ENCODE measurements around the gene TGFA.

TGFA gene

GRCh38 chr2:70504750-70505149 lies 48.9 kb downstream of the TGFA start:
- Mint-ChIP-seq H3K9me3 (no peaks in the 10 kb centered on the region), H3K4me1 (ENCODE audit: low read depth) (no peaks in the 10 kb centered on the region), H3K27me3 (no peaks in the 10 kb centered on the region), H3K4me3 (no peak overlapping the region), H3K27ac (no peak overlapping the region), H3K36me3 (ENCODE audit: low read depth) (no peaks in the 10 kb centered on the region)

- Mint-ChIP-seq H3K27me3 (no peaks in the 10 kb centered on the region), H3K27ac (no peak overlapping the region), H3K36me3 (ENCODE audit: low read depth) (no peaks in the 10 kb centered on the region), H3K9me3 (no peaks in the 10 kb centered on the region), H3K4me3 (no peak overlapping the region), H3K4me1 (ENCODE audit: low read depth) (no peaks in the 10 kb centered on the region)
Measured at GRCh38 chr2:70503896-70504295, 49.7 kb downstream of the TGFA start.

- no peak overlapping the region for H3K27ac Mint-ChIP-seq
- H3K4me3 Mint-ChIP-seq: no peak overlapping the region
- no peaks in the 10 kb centered on the region for H3K36me3 Mint-ChIP-seq (ENCODE audit: low read depth)
Measured at GRCh38 chr2:70501728-70502127, 51.9 kb downstream of the TGFA start.

GRCh38 chr2:70501215-70501614 lies 52.4 kb downstream of the TGFA start:
- no peak overlapping the region for H3K27ac Mint-ChIP-seq

More at GRCh38 chr2:70501728-70502127, 51.9 kb downstream of the TGFA start:
- peaks cover 4% of the 10 kb centered on the region for H3K27me3 Mint-ChIP-seq
- H3K9me3 Mint-ChIP-seq: no peaks in the 10 kb centered on the region
- H3K4me1 Mint-ChIP-seq (ENCODE audit: low read depth): no peaks in the 10 kb centered on the region

GRCh38 chr2:70499253-70499652 lies 54.4 kb downstream of the TGFA start:
- H3K27ac Mint-ChIP-seq: no peak overlapping the region
- H3K4me1 Mint-ChIP-seq (ENCODE audit: low read depth): no peaks in the 10 kb centered on the region
- H3K36me3 Mint-ChIP-seq (ENCODE audit: low read depth): no peaks in the 10 kb centered on the region
- H3K27me3 Mint-ChIP-seq: peaks cover 7% of the 10 kb centered on the region
- H3K4me3 Mint-ChIP-seq: no peak overlapping the region
- no peaks in the 10 kb centered on the region for H3K9me3 Mint-ChIP-seq

More at GRCh38 chr2:70501215-70501614, 52.4 kb downstream of the TGFA start:
- no peak overlapping the region for H3K4me3 Mint-ChIP-seq
- H3K9me3 Mint-ChIP-seq: no peaks in the 10 kb centered on the region
- H3K36me3 Mint-ChIP-seq (ENCODE audit: low read depth): no peaks in the 10 kb centered on the region
- peaks cover 7% of the 10 kb centered on the region for H3K27me3 Mint-ChIP-seq
- no peaks in the 10 kb centered on the region for H3K4me1 Mint-ChIP-seq (ENCODE audit: low read depth)

GRCh38 chr2:70498528-70498927 lies 55.1 kb downstream of the TGFA start:
- Mint-ChIP-seq H3K27ac (no peak overlapping the region), H3K27me3 (peaks cover 7% of the 10 kb centered on the region), H3K36me3 (ENCODE audit: low read depth) (no peaks in the 10 kb centered on the region), H3K4me1 (ENCODE audit: low read depth) (no peaks in the 10 kb centered on the region), H3K9me3 (no peaks in the 10 kb centered on the region), H3K4me3 (no peak overlapping the region)

GRCh38 chr2:70498054-70498453 lies 55.6 kb downstream of the TGFA start:
- Mint-ChIP-seq H3K27me3 (peaks cover 7% of the 10 kb centered on the region), H3K4me1 (ENCODE audit: low read depth) (no peaks in the 10 kb centered on the region), H3K36me3 (ENCODE audit: low read depth) (no peaks in the 10 kb centered on the region), H3K4me3 (no peak overlapping the region), H3K9me3 (no peaks in the 10 kb centered on the region), H3K27ac (no peak overlapping the region)

- no peaks in the 10 kb centered on the region for H3K9me3 Mint-ChIP-seq
- H3K4me3 Mint-ChIP-seq: no peak overlapping the region
- H3K27me3 Mint-ChIP-seq: peaks cover 7% of the 10 kb centered on the region
- no peaks in the 10 kb centered on the region for H3K4me1 Mint-ChIP-seq (ENCODE audit: low read depth)
- no peaks in the 10 kb centered on the region for H3K36me3 Mint-ChIP-seq (ENCODE audit: low read depth)
- H3K27ac Mint-ChIP-seq: no peak overlapping the region
Measured at GRCh38 chr2:70496819-70497218, 56.8 kb downstream of the TGFA start.

- H3K4me1 Mint-ChIP-seq (ENCODE audit: low read depth): no peaks in the 10 kb centered on the region
- no peaks in the 10 kb centered on the region for H3K36me3 Mint-ChIP-seq (ENCODE audit: low read depth)
Measured at GRCh38 chr2:70494293-70494886, 59.2 kb downstream of the TGFA start.

GRCh38 chr2:70490381-70490780 lies 63.2 kb downstream of the TGFA start:
- no peak overlapping the region for H3K27ac Mint-ChIP-seq

More at GRCh38 chr2:70494293-70494886, 59.2 kb downstream of the TGFA start:
- H3K27ac Mint-ChIP-seq: no peak overlapping the region
- peaks cover 7% of the 10 kb centered on the region for H3K27me3 Mint-ChIP-seq
- no peaks in the 10 kb centered on the region for H3K9me3 Mint-ChIP-seq
- no peak overlapping the region for H3K4me3 Mint-ChIP-seq

GRCh38 chr2:70489165-70489564 lies 64.5 kb downstream of the TGFA start:
- Mint-ChIP-seq H3K4me1 (ENCODE audit: low read depth) (no peaks in the 10 kb centered on the region), H3K27me3 (no peaks in the 10 kb centered on the region), H3K9me3 (no peaks in the 10 kb centered on the region), H3K36me3 (ENCODE audit: low read depth) (no peaks in the 10 kb centered on the region), H3K27ac (no peak overlapping the region), H3K4me3 (no peak overlapping the region)

More at GRCh38 chr2:70490381-70490780, 63.2 kb downstream of the TGFA start:
- Mint-ChIP-seq H3K9me3 (no peaks in the 10 kb centered on the region), H3K4me1 (ENCODE audit: low read depth) (no peaks in the 10 kb centered on the region), H3K27me3 (no peaks in the 10 kb centered on the region), H3K4me3 (no peak overlapping the region), H3K36me3 (ENCODE audit: low read depth) (no peaks in the 10 kb centered on the region)

GRCh38 chr2:70484086-70484485 lies 69.5 kb downstream of the TGFA start:
- no peaks in the 10 kb centered on the region for H3K36me3 Mint-ChIP-seq (ENCODE audit: low read depth)
- H3K9me3 Mint-ChIP-seq: peaks cover 6% of the 10 kb centered on the region

GRCh38 chr2:70482401-70482800 lies 71.2 kb downstream of the TGFA start:
- Mint-ChIP-seq H3K27ac (no peak overlapping the region), H3K4me1 (ENCODE audit: low read depth) (no peaks in the 10 kb centered on the region), H3K27me3 (no peaks in the 10 kb centered on the region), H3K36me3 (ENCODE audit: low read depth) (no peaks in the 10 kb centered on the region), H3K4me3 (no peak overlapping the region), H3K9me3 (peaks cover 6% of the 10 kb centered on the region)

More at GRCh38 chr2:70484086-70484485, 69.5 kb downstream of the TGFA start:
- Mint-ChIP-seq H3K4me1 (ENCODE audit: low read depth) (no peaks in the 10 kb centered on the region), H3K27ac (no peak overlapping the region), H3K4me3 (no peak overlapping the region), H3K27me3 (no peaks in the 10 kb centered on the region)

- H3K9me3 Mint-ChIP-seq: peaks cover 6% of the 10 kb centered on the region
- no peaks in the 10 kb centered on the region for H3K27me3 Mint-ChIP-seq
- H3K4me3 Mint-ChIP-seq: no peak overlapping the region
- H3K36me3 Mint-ChIP-seq (ENCODE audit: low read depth): no peaks in the 10 kb centered on the region
- H3K27ac Mint-ChIP-seq: no peak overlapping the region
- peaks cover 11% of the 10 kb centered on the region for H3K4me1 Mint-ChIP-seq (ENCODE audit: low read depth)
Measured at GRCh38 chr2:70480468-70480867, 73.2 kb downstream of the TGFA start.

- no peaks in the 10 kb centered on the region for H3K36me3 Mint-ChIP-seq (ENCODE audit: low read depth)
- no peak overlapping the region for H3K27ac Mint-ChIP-seq
- H3K9me3 Mint-ChIP-seq: peaks cover 6% of the 10 kb centered on the region
- H3K4me1 Mint-ChIP-seq (ENCODE audit: low read depth): peaks cover 16% of the 10 kb centered on the region
- H3K4me3 Mint-ChIP-seq: no peak overlapping the region
- H3K27me3 Mint-ChIP-seq: no peaks in the 10 kb centered on the region
Measured at GRCh38 chr2:70479816-70480215, 73.8 kb downstream of the TGFA start.

GRCh38 chr2:70477441-70477844 lies 76.2 kb downstream of the TGFA start:
- no peak overlapping the region for H3K27ac Mint-ChIP-seq
- H3K4me1 Mint-ChIP-seq (ENCODE audit: low read depth): peaks cover 36% of the 10 kb centered on the region
- no peaks in the 10 kb centered on the region for H3K27me3 Mint-ChIP-seq
- no peak overlapping the region for H3K4me3 Mint-ChIP-seq
- peaks cover 6% of the 10 kb centered on the region for H3K9me3 Mint-ChIP-seq
- no peaks in the 10 kb centered on the region for H3K36me3 Mint-ChIP-seq (ENCODE audit: low read depth)

Measured in stimulated activated naive CD8-positive, alpha-beta T cell treated with anti-CD3 and anti-CD28 coated beads, Interleukin-15, Interleukin-2, amounts not matched to agents 100 ng/mL and 50 ng/mL, for 24 hours (primary cell).